GM21423 (cell line): ENCODE results near the gene MAGOH.
A peak's percentile ranks its signal among the peaks of the same experiment; 100 is the strongest.
"Not testable (repeated sequence)": the region's sequence is repeated elsewhere in the genome, so short reads cannot be mapped to it uniquely, and the experiment has no call there.

Experiments
- ATAC-seq: cut with Tn5 transposase; IDR thresholded peaks from one replicate; pipeline ENCODE4 v1.9.1; 2021; ENCODE audit warnings: mild to moderate bottlenecking, moderate library complexity; ENCODE audit not compliant: unreplicated experiment

Gene MAGOH

GRCh38 chr1:53238197-53239155 is at the start of gene MAGOH:
Gene MAGOH, minus strand, starts transcription at chr1:53238518. Its CDS starts 70 bp downstream, at chr1:53238448.
- ATAC-seq = peak; percentile 100

- ATAC-seq = no peak
Measured at GRCh38 chr1:53286955-53287354, 48.6 kb upstream of the MAGOH start.

GRCh38 chr1:53285969-53286760 is 47.8 kb upstream of the MAGOH start:
- ATAC-seq = no peak

GRCh38 chr1:53285546-53285945 is 47.2 kb upstream of the MAGOH start:
- ATAC-seq = no peak

GRCh38 chr1:53284224-53285020 is 46.1 kb upstream of the MAGOH start:
- ATAC-seq = no peak

- not testable (repeated sequence) for ATAC-seq
Measured at GRCh38 chr1:53283156-53283555, 44.8 kb upstream of the MAGOH start.

- ATAC-seq = no peak
Measured at GRCh38 chr1:53281133-53281532, 42.8 kb upstream of the MAGOH start.

- no peak for ATAC-seq
Measured at GRCh38 chr1:53280496-53280895, 42.2 kb upstream of the MAGOH start.

GRCh38 chr1:53279296-53280200 is 41.2 kb upstream of the MAGOH start:
- no peak for ATAC-seq

GRCh38 chr1:53278298-53278725 is 40.0 kb upstream of the MAGOH start:
- no peak for ATAC-seq

- no peak for ATAC-seq
Measured at GRCh38 chr1:53277326-53277725, 39.0 kb upstream of the MAGOH start.

- ATAC-seq = no peak
Measured at GRCh38 chr1:53276902-53277281, 38.6 kb upstream of the MAGOH start.

GRCh38 chr1:53276153-53276901 is 38.0 kb upstream of the MAGOH start:
- no peak for ATAC-seq

GRCh38 chr1:53275566-53275965 is 37.2 kb upstream of the MAGOH start:
- ATAC-seq = no peak

GRCh38 chr1:53274541-53275185 is 36.3 kb upstream of the MAGOH start:
- no peak for ATAC-seq

- no peak for ATAC-seq
Measured at GRCh38 chr1:53274026-53274425, 35.7 kb upstream of the MAGOH start.

GRCh38 chr1:53273526-53273925 is 35.2 kb upstream of the MAGOH start:
- no peak for ATAC-seq

- no peak for ATAC-seq
Measured at GRCh38 chr1:53272349-53272748, 34.0 kb upstream of the MAGOH start.
